D721Med (cell line): ENCODE results near the gene TAS2R7.

Experiments used
- DNase-seq: peaks from one replicate; pipeline ENCODE4 v3.0.0; 2011; ENCODE audit warnings: low spot score; ENCODE audit not compliant: insufficient read length
- FAIRE-seq: peaks from 2 replicates; lab custom pipeline; 2011; peaks lifted over from hg19 to GRCh38; lab: Jason Lieb, UNC
- TF ChIP-seq, protein P1 (sequence below): IDR thresholded peaks from 2 replicates; pipeline ENCODE4 v1.5.1; 2012; ENCODE audit warnings: mild to moderate bottlenecking, control low read depth; ENCODE audit not compliant: insufficient read depth; ENCODE audit errors: missing control alignments

Gene TAS2R7

DNA sequence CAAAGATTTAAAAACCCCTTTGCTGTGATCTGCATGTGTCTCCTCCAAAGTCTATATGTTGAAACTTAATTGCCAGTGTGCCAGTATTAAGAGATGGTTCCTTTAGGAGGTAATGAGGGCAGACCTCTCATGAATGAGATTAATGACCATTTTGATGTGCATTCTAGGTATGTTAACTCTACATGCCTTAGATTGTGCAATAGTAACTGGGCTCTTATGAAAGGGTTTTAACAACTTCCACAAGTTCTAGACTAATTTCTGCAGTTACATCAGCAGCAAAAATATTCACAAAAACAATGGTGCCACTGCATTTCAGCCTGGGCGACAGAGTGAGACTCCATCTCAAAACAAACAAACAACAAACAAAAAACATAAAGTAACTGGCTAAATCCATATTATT lies 27.6 kb upstream of the TAS2R7 start:
- DNase-seq (no peak), FAIRE-seq (no peak)
- TF ChIP-seq, protein P1, sequence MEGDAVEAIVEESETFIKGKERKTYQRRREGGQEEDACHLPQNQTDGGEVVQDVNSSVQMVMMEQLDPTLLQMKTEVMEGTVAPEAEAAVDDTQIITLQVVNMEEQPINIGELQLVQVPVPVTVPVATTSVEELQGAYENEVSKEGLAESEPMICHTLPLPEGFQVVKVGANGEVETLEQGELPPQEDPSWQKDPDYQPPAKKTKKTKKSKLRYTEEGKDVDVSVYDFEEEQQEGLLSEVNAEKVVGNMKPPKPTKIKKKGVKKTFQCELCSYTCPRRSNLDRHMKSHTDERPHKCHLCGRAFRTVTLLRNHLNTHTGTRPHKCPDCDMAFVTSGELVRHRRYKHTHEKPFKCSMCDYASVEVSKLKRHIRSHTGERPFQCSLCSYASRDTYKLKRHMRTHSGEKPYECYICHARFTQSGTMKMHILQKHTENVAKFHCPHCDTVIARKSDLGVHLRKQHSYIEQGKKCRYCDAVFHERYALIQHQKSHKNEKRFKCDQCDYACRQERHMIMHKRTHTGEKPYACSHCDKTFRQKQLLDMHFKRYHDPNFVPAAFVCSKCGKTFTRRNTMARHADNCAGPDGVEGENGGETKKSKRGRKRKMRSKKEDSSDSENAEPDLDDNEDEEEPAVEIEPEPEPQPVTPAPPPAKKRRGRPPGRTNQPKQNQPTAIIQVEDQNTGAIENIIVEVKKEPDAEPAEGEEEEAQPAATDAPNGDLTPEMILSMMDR, result no peak

DNA sequence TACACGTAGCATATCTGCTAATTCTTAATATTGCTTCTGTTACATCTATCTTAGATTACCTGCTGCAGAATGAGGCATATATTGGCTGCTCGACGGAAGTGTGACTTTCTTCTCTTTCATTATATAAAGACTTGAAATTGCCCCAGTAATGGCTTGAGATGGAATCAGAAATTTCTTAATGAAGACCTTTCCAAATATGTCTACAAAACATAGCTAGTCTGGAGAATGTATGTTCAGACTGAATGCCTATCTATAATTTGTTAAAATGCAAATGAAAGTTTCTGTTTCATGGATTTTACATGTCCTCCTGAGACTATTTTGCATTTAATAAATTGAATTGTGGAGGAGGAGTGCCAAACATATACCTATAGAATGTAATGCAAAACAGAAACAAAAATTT lies 23.8 kb upstream of the TAS2R7 start, which contains the start of gene TAS2R10:
Gene TAS2R10, minus strand, starts transcription at position 101 of the 400 bp plus-strand sequence. Its CDS starts 89 bp downstream, at position 12.
- DNase-seq, result no peak
- no peak for FAIRE-seq
- TF ChIP-seq, protein P1, result no peak

DNA sequence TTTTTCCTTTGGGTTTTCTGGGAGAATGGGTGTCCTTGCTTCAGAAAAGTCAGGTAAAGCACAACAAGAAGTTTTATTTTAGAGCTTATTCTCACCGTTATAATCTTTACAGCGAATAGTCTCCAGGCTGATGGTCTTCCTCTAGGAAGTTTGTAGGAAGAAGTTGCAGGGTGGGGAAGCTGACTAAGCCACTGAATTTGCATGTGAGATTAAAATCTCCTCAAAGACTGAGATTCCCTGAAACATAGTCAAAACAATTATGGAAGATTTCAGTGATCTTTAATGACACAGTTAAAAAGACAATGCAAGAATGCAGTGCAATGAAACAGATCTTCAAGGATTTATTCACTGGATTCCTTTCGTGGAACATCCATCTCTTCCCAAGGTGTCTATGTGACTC lies 22.5 kb upstream of the TAS2R7 start:
- DNase-seq, result no peak
- TF ChIP-seq, protein P1, result no peak
- FAIRE-seq, result no peak

DNA sequence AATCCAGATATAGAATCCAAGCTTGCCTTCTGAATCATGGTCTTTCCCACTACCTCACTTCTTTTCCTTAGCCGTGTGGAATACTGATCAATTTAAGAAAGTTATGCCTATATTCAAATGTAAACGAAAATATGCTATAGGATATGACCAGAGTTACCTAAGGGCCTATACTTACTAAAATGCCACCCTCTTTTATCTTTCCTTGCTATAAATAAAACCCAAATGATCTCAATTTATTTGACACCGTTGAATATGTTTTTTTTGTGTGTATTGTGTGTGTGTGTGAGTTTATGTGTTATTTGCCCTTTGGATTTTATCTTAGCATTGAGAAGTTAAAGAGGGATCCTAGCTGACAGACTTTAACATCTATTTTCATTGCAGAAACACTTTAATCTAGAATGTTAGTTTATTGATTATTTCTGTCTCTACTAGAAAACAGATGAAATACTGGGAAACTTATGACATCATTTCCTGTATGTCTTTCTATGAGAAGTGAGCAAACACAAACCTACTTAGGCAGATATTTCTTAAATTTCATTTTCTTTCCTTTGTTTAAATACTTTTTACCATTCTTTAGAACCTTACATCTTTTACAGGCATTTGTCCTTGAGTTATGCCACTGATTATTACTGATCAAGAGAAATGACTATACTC lies 9.6 kb upstream of the TAS2R7 start:
- TF ChIP-seq, protein P1, result no peak
- FAIRE-seq (no peak), DNase-seq (no peak)

DNA sequence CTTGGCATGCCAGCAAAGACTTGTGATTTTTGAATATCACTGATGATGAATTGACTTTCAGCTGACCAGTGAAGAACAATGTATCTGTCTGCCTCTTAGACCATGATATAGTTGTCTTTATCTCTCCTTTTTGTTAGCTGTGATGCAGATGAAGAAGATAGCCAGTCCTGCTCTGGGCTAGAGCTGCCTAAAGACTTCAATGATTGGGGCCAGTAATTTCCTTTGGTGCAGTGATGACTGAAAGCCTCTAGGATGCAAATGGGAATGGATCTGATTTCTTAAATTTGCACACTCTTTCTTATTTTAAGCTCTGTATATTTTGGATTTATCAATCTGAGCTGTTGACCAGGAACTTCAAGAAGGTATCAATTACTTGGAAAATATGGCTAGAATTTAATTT lies 7.6 kb upstream of the TAS2R7 start, which contains the start of gene TAS2R9:
Gene TAS2R9, minus strand, starts transcription at position 101 of the 400 bp plus-strand sequence. Its CDS starts 93 bp downstream, at position 8.
- no peak for FAIRE-seq
- TF ChIP-seq, protein P1, result no peak
- no peak for DNase-seq

DNA sequence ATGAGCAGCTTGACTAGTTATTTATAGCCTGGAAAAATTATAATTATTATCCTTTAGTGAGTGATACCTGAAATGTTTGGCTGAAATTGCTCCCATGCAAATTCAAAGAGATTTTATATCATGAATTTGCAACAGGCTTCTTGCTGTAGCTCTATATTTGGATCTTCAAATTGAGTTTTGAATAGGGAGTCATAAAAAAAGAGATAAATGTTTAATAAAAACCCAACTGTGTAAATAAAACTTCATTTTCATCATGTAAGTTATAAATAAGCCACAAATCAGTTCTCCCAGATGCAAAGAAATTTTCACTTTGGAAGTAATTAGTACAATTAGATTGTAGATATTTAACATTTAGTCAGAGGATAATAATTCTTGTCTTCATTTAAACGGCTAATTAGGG lies 4.8 kb upstream of the TAS2R7 start, which contains the start of gene TAS2R8:
Gene TAS2R8, minus strand, starts transcription at position 101 of the 400 bp plus-strand sequence. CDS start 306 bp downstream, outside the sequence.
- DNase-seq (no peak), FAIRE-seq (no peak)
- TF ChIP-seq, protein P1, result no peak

DNA sequence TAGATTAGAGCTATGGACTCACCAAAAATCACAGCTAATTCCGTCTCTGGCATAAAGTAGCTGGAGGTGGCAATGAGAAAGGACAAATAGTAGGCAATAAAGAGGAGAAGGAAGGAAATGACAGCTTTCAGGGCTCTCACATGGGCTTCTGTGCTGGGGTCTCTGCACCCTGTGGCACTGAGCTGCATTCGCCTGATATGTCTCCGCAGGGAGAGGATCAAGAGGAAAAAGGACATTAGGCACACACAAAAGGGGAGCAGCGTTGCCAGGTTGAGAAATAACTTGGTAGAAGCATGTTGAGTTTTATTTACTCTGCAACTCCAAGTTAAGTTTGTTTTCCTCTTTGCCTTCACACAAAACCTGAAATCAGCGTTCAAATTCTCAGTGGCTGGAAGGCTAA lies 686 bp downstream of the TAS2R7 start:
- DNase-seq (no peak), FAIRE-seq (no peak)
- TF ChIP-seq, protein P1, result no peak
